Urinary bladder (tissue), 4 donors: ENCODE results near the gene PEMT. TPM values are rescaled to one million over a fixed set of nuclear protein-coding genes. Genes with fewer than 3 reads are reported as not detected.

Source experiments
- DNase-seq: peaks from one replicate; pipeline ENCODE4 v3.0.0-alpha.2; 2015; ENCODE audit errors: extremely low spot score
- H3K27ac ChIP-seq: one replicate; pipeline ENCODE4 v1.5.1; 2013; ENCODE audit warnings: low read depth, mild to moderate bottlenecking, moderate library complexity
- H3K36me3 ChIP-seq: one replicate; pipeline ENCODE4 v1.6.1; 2013; ENCODE audit warnings: mild to moderate bottlenecking, moderate library complexity; ENCODE audit not compliant: insufficient read depth
- H3K4me1 ChIP-seq: one replicate; pipeline ENCODE4 v1.6.1; 2013; ENCODE audit warnings: mild to moderate bottlenecking, moderate library complexity; ENCODE audit not compliant: insufficient read depth
- H3K4me3 ChIP-seq: one replicate; pipeline ENCODE4 v1.5.1; 2013; ENCODE audit warnings: low read depth, low read length
- WGBS: extraction: QIAGEN DNeasy Blood & Tissue Kit; methylation state at CpG from one replicate; pipeline ENCODE4 v1.1.7; 2013; 5-methylcytosine and 5-hydroxymethylcytosine counted together
- polyA plus RNA-seq: library from polyadenylated mRNA; stranded (reverse); fragments of 200-250 nt; gene quantifications from one replicate; pipeline ENCODE4 v1.2.3, GENCODE V29; 2013
- total RNA-seq: library from RNA; depleted of rRNA; stranded (reverse); fragments of >200 nt; gene quantifications from one replicate; pipeline ENCODE4 v1.2.3, GENCODE V29; 2014
- donor health status: healthy with polysubstance abuse.
- donor health status: healthy.

PEMT gene
- total and polyA plus RNA-seq, 2 donors = 10.9 to 36.2 TPM

- Histone ChIP-seq H3K36me3 (no peaks in the 10 kb centered on the region), H3K4me1 (no peaks in the 10 kb centered on the region), H3K27ac (no peak overlapping the region), H3K4me3 (no peak overlapping the region)
- no peak for DNase-seq
- 97% methylated on average over 15 of the region's 15 CpGs for WGBS
Measured at GRCh38 chr17:17536702-17537101, 54.8 kb downstream of the PEMT start.

GRCh38 chr17:17535957-17536356 lies 55.6 kb downstream of the PEMT start:
- Histone ChIP-seq H3K27ac (no peak overlapping the region), H3K36me3 (no peaks in the 10 kb centered on the region), H3K4me3 (no peak overlapping the region), H3K4me1 (no peaks in the 10 kb centered on the region)
- no peak for DNase-seq
- WGBS = 83% methylated on average over 7 of the region's 7 CpGs

- Histone ChIP-seq H3K27ac (no peak overlapping the region), H3K36me3 (no peaks in the 10 kb centered on the region), H3K4me1 (no peaks in the 10 kb centered on the region), H3K4me3 (no peak overlapping the region)
- 78% methylated on average over 3 of the region's 3 CpGs for WGBS
- no peak for DNase-seq
Measured at GRCh38 chr17:17533901-17534441, 57.5 kb downstream of the PEMT start.

- Histone ChIP-seq H3K4me3 (no peak overlapping the region), H3K4me1 (no peaks in the 10 kb centered on the region), H3K27ac (no peak overlapping the region), H3K36me3 (no peaks in the 10 kb centered on the region)
- WGBS = 79% methylated on average over 1 of the region's 1 CpG
- no peak for DNase-seq
Measured at GRCh38 chr17:17532991-17533390, 58.5 kb downstream of the PEMT start.

- no peak overlapping the region for H3K27ac ChIP-seq
- no peaks in the 10 kb centered on the region for H3K4me1 ChIP-seq
- 82% methylated on average over 4 of the region's 4 CpGs for WGBS
- no peak overlapping the region for H3K4me3 ChIP-seq
- no peaks in the 10 kb centered on the region for H3K36me3 ChIP-seq
- DNase-seq = no peak
Measured at GRCh38 chr17:17531156-17531555, 60.4 kb downstream of the PEMT start.

- no peak for DNase-seq
- Histone ChIP-seq H3K4me3 (no peak overlapping the region), H3K36me3 (no peaks in the 10 kb centered on the region), H3K27ac (no peak overlapping the region), H3K4me1 (no peaks in the 10 kb centered on the region)
- 93% methylated on average over 22 of the region's 22 CpGs for WGBS
Measured at GRCh38 chr17:17528696-17529652, 62.5 kb downstream of the PEMT start.

- no peaks in the 10 kb centered on the region for H3K36me3 ChIP-seq
- H3K4me3 ChIP-seq = no peak overlapping the region
- no peak overlapping the region for H3K27ac ChIP-seq
- DNase-seq = no peak
- 79% methylated on average over 17 of the region's 17 CpGs for WGBS
- H3K4me1 ChIP-seq = no peaks in the 10 kb centered on the region
Measured at GRCh38 chr17:17527956-17528500, 63.5 kb downstream of the PEMT start.

GRCh38 chr17:17527534-17527933 lies 64.0 kb downstream of the PEMT start:
- Histone ChIP-seq H3K4me1 (no peaks in the 10 kb centered on the region), H3K4me3 (no peak overlapping the region), H3K36me3 (no peaks in the 10 kb centered on the region), H3K27ac (no peak overlapping the region)
- no peak for DNase-seq
- 94% methylated on average over 11 of the region's 11 CpGs for WGBS

GRCh38 chr17:17526369-17526768 lies 65.1 kb downstream of the PEMT start:
- no peak overlapping the region for H3K27ac ChIP-seq
- WGBS = 56% methylated on average over 14 of the region's 14 CpGs
- no peaks in the 10 kb centered on the region for H3K36me3 ChIP-seq
- DNase-seq = no peak
- H3K4me1 ChIP-seq = no peaks in the 10 kb centered on the region
- H3K4me3 ChIP-seq = no peak overlapping the region

GRCh38 chr17:17525956-17526355 lies 65.6 kb downstream of the PEMT start:
- H3K36me3 ChIP-seq = no peaks in the 10 kb centered on the region
- no peaks in the 10 kb centered on the region for H3K4me1 ChIP-seq
- no peak overlapping the region for H3K27ac ChIP-seq
- H3K4me3 ChIP-seq = no peak overlapping the region
- 79% methylated on average over 6 of the region's 6 CpGs for WGBS
- DNase-seq = no peak

GRCh38 chr17:17525311-17525710 lies 66.2 kb downstream of the PEMT start:
- no peaks in the 10 kb centered on the region for H3K36me3 ChIP-seq
- no peak for DNase-seq
- no peaks in the 10 kb centered on the region for H3K4me1 ChIP-seq
- WGBS = 89% methylated on average over 15 of the region's 15 CpGs
- H3K27ac ChIP-seq = no peak overlapping the region
- no peak overlapping the region for H3K4me3 ChIP-seq

- WGBS = 84% methylated on average over 19 of the region's 19 CpGs
- H3K4me1 ChIP-seq = no peaks in the 10 kb centered on the region
- no peaks in the 10 kb centered on the region for H3K36me3 ChIP-seq
- no peak overlapping the region for H3K4me3 ChIP-seq
- no peak overlapping the region for H3K27ac ChIP-seq
- no peak for DNase-seq
Measured at GRCh38 chr17:17523731-17524490, 67.6 kb downstream of the PEMT start.

- Histone ChIP-seq H3K36me3 (no peaks in the 10 kb centered on the region), H3K4me3 (no peak overlapping the region), H3K4me1 (no peaks in the 10 kb centered on the region), H3K27ac (no peak overlapping the region)
- 69% methylated on average over 14 of the region's 14 CpGs for WGBS
- no peak for DNase-seq
Measured at GRCh38 chr17:17523001-17523730, 68.3 kb downstream of the PEMT start.
